Adrenal gland (tissue), 12 donors: ENCODE results near the gene PLD5. TPM values are rescaled to one million over a fixed set of nuclear protein-coding genes. Genes with fewer than 3 reads are reported as not detected.
"Not testable (repeated sequence)": the region's sequence is repeated elsewhere in the genome, so short reads cannot be mapped to it uniquely, and the experiment has no call there.

Experiments used
- DNase-seq, 7 donors: peaks; one replicate each; pipeline ENCODE4 v3.0.0-alpha.2; 2019 to 2020
- H3K27ac ChIP-seq, 5 donors: fragments of 200-600 bp; sonication (generic) in 4 of 5; 1 replicate in 3 of 5; 2 replicates in 2 of 5; pipeline versions ENCODE4 v1.5.1 to v1.8.0; 2016 to 2020; ENCODE audit warnings: mild to moderate bottlenecking in 1 of 5
- H3K27me3 ChIP-seq: fragments of 200-600 bp; 2 replicates; pipeline ENCODE4 v1.8.0; 2021
- H3K36me3 ChIP-seq, 2 donors: fragments of 200-600 bp; replicated peaks in 1 of 2; 1 replicate in 1 of 2; 2 replicates in 1 of 2; pipeline versions ENCODE4 v1.5.1 to v1.8.0; 2018 to 2022
- H3K4me1 ChIP-seq, 2 donors: fragments of 200-600 bp; replicated peaks in 1 of 2; 1 replicate in 1 of 2; 2 replicates in 1 of 2; pipeline versions ENCODE4 v1.5.1 to v1.8.0; 2018 to 2021
- H3K4me3 ChIP-seq, 4 donors: fragments of 200-600 bp; sonication (generic) in 3 of 4; one replicate each; pipeline ENCODE4 v1.5.1; 2016 to 2018
- H3K9me3 ChIP-seq, 3 donors: fragments of 200-600 bp; sonication (generic) in 1 of 3; replicated peaks in 1 of 3; 1 replicate in 2 of 3; 2 replicates in 1 of 3; pipeline versions ENCODE4 v1.5.1 to v1.8.0; 2016 to 2021
- CTCF ChIP-seq, 6 experiments: fragments of 450-650 bp in 4 of 6; fragments of 200-600 bp in 2 of 6; sonication (generic) in 1 of 6; IDR thresholded peaks; 1 replicate in 5 of 6; 2 replicates in 1 of 6; pipeline versions ENCODE4 v1.5.1 to v1.8.0; 2016 to 2021; ENCODE audit warnings: antibody characterized with exemption in 6 of 6, mild to moderate bottlenecking in 2 of 6, moderate library complexity in 1 of 6
- POLR2A ChIP-seq, 2 donors: fragments of 450-650 bp; IDR thresholded peaks; one replicate each; pipeline ENCODE4 v1.6.1; 2017; ENCODE audit warnings: antibody characterized with exemption in 2 of 2, mild to moderate bottlenecking in 2 of 2, moderate library complexity in 1 of 2
- WGBS, 4 donors: extraction: QIAGEN DNeasy Blood & Tissue Kit in 2 of 4; methylation state at CpG; one replicate each; pipeline versions ENCODE4 v1.1.5 to v1.1.7; 2013 to 2017; 5-methylcytosine and 5-hydroxymethylcytosine counted together
- intact Hi-C, 2 donors: fragments of 100-400 bp; cut with DNase I; formaldehyde crosslinking; loops; one replicate each; pipeline versions ENCODE4 v1.14.1 to v1.15.0; 2022 to 2023
- polyA plus RNA-seq, 3 donors: library from polyadenylated mRNA; stranded (reverse); fragments of 200-250 nt in 2 of 3; fragments of 350-450 nt in 1 of 3; fragmentation: Illumina TruSeq in 1 of 3; extraction: RNeasy Lipid Tissue Mini Kit (QIAGEN cat#74804) in 1 of 3; gene quantifications; one replicate each; pipeline ENCODE4 v1.2.3, GENCODE V29; 2013 to 2014
- total RNA-seq, 9 donors: library from RNA; depleted of rRNA in 4 of 9; stranded (reverse); fragments of >200 nt in 4 of 9; fragments of 120-200 nt in 1 of 9; fragmentation: NEBNext Ultra II Directional in 1 of 9; extraction: Animal tissue kit (Norgen Biotek cat#: 25700) in 1 of 9; gene quantifications; one replicate each; pipeline versions ENCODE4 v1.1.0 to v1.2.4, GENCODE V29; 2013 to 2023
- donor health status: healthy with polysubstance abuse.
- donor health status: Bipolar disorder and iron deficiency.
- donor health status: DM: yes; HTN: yes; CAD: no.
- donor health status: DM: no; HTN: no; CAD: no.
- donor health status: DM: no; HTN: no; CAD: no.
- donor health status: DM: yes; HTN: yes; CAD: no.

The PLD5 gene
- total and polyA plus RNA-seq, 12 donors = 0.24 to 9.6 (median 2.5) TPM

DNA sequence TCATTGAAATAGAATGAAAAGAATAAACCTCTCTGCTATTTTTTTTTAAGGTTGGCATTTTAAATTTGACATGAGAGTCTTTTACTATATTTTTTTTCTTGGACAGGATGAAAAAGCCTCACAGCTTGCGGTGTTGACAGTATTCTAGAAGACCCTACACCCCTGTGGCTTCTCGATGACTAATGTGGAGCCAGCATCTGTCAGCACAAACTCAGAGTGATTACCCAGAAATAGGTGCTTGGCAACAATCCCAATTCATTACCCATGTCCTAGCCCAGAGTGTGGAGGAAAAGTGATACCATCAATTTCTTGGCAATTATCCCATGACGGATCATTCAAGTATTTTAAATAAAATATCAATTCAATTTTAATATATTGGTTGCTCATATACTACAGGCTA, 338.8 kb downstream of the PLD5 start:
- 52 to 71% (median 58%) methylated on average over 3 of the region's 3 CpGs for WGBS, 4 donors
- no peaks in the 10 kb centered on the region for H3K27me3 ChIP-seq
- H3K36me3 ChIP-seq = no peaks in the 10 kb centered on the region
- no peaks in the 10 kb centered on the region for H3K4me1 ChIP-seq
- H3K27ac ChIP-seq = no peak overlapping the region
- intact Hi-C loops = no loop called here
- DNase-seq = no peak
- TF ChIP-seq CTCF (IDR thresholded peaks at IDR 0.05) = no peak
- no peak for TF ChIP-seq POLR2A (IDR thresholded peaks at IDR 0.05)
- H3K9me3 ChIP-seq = no peaks in the 10 kb centered on the region
- H3K4me3 ChIP-seq = no peak overlapping the region

- DNase-seq = no peak
- H3K27me3 ChIP-seq = no peaks in the 10 kb centered on the region
- no peak overlapping the region for H3K27ac ChIP-seq
- no peaks in the 10 kb centered on the region for H3K4me1 ChIP-seq
- WGBS, 4 donors = 41 to 64% (median 51%) methylated on average over 4 of the region's 4 CpGs
- intact Hi-C loops = no loop called here
- no peak overlapping the region for H3K4me3 ChIP-seq
- no peaks in the 10 kb centered on the region for H3K36me3 ChIP-seq
- TF ChIP-seq CTCF (IDR thresholded peaks at IDR 0.05) (no peak), POLR2A (IDR thresholded peaks at IDR 0.05) (no peak)
- no peaks in the 10 kb centered on the region for H3K9me3 ChIP-seq
Measured at GRCh38 chr1:242184955-242185354, 339.5 kb downstream of the PLD5 start.

DNA sequence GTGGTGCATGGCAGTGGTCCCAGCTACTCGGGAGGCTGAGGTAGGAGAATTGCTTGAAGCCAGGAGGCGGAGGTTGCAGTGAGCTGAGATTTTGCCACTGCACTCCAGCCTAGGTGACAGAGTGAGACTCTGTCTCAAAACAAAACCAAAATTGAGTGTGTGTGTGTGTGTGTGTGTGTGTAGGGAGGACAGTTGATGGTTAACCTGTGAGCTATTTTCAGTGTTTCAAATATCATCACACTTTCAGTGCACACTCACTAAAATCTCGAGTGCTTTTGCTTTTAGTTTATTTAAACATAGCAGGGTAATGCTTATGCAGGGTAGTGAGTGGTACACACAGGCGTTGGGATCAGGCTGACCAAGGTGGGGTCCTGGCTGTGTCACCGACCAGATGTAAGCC, 344.7 kb downstream of the PLD5 start:
- H3K9me3 ChIP-seq, DNase-seq, H3K27ac ChIP-seq, H3K4me1 ChIP-seq, intact Hi-C loops, H3K27me3 ChIP-seq, H3K36me3 ChIP-seq, H3K4me3 ChIP-seq: not testable (repeated sequence)
- WGBS, 4 donors = 71 to 77% (median 73%) methylated on average over 5 of the region's 5 CpGs

DNA sequence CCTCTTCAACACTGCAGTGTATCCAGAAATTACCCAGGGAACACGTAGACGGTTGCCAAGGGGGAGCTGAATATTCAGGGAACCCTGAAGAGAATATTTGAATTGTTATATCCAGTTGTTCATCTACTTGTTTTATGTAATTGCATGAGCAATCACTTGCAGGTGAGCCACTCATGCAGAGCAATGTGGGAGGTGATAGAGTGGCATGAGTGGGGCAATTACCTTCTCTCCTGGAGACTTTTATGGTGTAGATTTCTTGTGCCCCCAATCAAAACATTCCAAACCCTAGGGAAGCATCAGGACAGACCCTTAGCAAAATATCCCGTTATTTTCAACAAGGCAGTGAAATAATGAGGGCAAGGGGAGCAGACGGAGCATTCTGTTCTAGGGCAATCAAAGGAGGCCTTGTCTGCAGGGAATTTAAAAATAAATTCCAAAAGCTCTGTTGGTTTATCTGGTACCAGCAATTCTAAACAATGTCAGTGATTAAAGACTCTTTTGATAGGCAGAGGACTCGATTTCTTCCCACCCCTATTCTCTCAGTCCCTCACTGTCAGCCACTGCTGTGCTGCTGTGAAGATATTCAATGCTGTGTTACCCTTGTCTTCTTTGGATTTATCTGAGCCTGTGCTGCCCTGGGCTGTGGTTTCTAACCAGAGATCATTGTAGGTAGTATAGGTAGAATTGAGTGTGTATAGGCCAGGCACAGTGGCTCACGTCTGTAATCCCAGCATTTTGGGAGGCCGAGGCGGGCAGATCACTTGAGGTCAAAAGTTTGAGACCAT, 345.4 kb downstream of the PLD5 start:
- intact Hi-C loops = no loop called here
- Histone ChIP-seq H3K9me3 (no peaks in the 10 kb centered on the region), H3K4me3 (no peak overlapping the region), H3K27me3 (no peaks in the 10 kb centered on the region), H3K36me3 (no peaks in the 10 kb centered on the region), H3K27ac (no peak overlapping the region), H3K4me1 (no peaks in the 10 kb centered on the region)
- TF ChIP-seq CTCF (IDR thresholded peaks at IDR 0.05) (no peak), POLR2A (IDR thresholded peaks at IDR 0.05) (no peak)
- WGBS, 4 donors = 64 to 68% (median 65%) methylated on average over 7 to 8 of the region's 8 CpGs
- DNase-seq = no peak

DNA sequence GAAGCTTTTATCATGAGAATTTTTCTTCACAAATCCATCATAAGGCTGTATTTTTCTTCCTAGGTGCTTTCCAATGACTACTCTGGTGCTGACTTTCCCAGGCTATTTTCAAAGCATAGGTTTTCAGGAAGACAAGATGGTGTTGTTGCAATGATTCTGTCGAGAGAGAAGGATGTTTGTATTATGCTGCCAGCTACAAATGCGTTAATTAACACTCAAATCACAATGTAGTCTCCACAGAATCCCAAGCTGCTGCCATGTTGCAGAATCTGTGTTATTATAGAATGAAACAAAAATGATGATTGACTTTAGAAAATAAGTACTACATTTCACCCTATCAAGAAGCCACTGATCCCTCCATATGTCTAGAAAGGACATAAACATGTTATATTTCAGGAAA, 346.1 kb downstream of the PLD5 start:
- 42 to 56% (median 49%) methylated on average over 2 of the region's 2 CpGs for WGBS, 4 donors
- Histone ChIP-seq H3K27ac (no peak overlapping the region), H3K9me3 (no peaks in the 10 kb centered on the region), H3K36me3 (no peaks in the 10 kb centered on the region), H3K27me3 (no peaks in the 10 kb centered on the region), H3K4me1 (no peaks in the 10 kb centered on the region), H3K4me3 (no peak overlapping the region)
- TF ChIP-seq CTCF (IDR thresholded peaks at IDR 0.05) (no peak), POLR2A (IDR thresholded peaks at IDR 0.05) (no peak)
- intact Hi-C loops = no loop called here
- no peak for DNase-seq
